HG02970 (cell line): ENCODE measurements around the gene JAGN1.
"Not testable (repeated sequence)": the region's sequence is repeated elsewhere in the genome, so short reads cannot be mapped to it uniquely, and the experiment has no call there.

ENCODE experiments used
- ATAC-seq: cut with Tn5 transposase; IDR thresholded peaks from one replicate; pipeline ENCODE4 v1.9.1; 2021; ENCODE audit warnings: mild to moderate bottlenecking, moderate library complexity, moderate number of reproducible peaks; ENCODE audit not compliant: unreplicated experiment, low FRiP score

Gene JAGN1

GRCh38 chr3:9896755-9897407, 6.5 kb downstream of the JAGN1 start:
- not testable (repeated sequence) for ATAC-seq

DNA sequence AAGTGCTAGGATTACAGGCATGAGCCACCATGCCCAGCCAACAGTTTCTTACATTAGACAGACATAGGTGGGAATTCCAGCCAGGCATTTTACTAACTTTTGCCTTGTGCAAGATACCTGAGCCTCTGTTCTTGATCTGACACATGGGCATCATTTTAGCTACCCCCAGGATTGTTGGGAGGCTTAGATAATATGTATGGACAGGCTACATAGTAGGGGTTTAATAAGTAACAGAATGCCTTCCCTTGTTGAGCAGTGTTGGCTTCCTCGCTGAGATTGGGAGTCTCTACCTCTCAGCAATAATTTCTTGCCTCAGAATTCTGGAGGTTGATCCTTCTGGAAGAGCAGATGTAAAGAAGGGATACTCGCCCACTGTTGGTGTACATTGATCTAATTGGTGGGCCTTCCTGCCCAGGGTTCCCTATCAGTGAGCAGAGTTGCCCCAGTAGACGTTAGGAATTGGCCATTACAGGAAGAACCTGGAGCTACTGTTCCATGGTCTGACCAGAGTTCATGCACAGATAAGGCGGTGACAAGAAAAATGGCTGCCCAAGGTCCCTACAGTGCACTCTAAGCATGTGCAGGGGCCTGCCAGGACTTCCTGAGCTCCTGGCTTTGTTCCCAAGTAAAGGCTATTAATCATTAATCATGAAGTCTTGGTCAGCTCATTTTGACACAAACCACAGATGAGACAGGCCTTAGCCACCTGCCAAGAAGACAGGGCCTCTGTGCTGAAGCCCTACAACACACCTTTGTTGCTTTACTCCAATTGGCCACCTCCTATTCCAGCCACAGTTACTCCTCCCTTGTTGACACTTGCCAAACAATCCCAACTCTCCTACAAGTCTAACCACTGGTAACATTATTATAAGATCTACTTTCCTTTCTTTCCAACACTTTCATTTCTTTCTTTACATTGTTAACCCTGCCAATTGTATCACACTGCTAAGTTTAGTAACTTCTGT, 7.3 kb downstream of the JAGN1 start:
- no peak for ATAC-seq

DNA sequence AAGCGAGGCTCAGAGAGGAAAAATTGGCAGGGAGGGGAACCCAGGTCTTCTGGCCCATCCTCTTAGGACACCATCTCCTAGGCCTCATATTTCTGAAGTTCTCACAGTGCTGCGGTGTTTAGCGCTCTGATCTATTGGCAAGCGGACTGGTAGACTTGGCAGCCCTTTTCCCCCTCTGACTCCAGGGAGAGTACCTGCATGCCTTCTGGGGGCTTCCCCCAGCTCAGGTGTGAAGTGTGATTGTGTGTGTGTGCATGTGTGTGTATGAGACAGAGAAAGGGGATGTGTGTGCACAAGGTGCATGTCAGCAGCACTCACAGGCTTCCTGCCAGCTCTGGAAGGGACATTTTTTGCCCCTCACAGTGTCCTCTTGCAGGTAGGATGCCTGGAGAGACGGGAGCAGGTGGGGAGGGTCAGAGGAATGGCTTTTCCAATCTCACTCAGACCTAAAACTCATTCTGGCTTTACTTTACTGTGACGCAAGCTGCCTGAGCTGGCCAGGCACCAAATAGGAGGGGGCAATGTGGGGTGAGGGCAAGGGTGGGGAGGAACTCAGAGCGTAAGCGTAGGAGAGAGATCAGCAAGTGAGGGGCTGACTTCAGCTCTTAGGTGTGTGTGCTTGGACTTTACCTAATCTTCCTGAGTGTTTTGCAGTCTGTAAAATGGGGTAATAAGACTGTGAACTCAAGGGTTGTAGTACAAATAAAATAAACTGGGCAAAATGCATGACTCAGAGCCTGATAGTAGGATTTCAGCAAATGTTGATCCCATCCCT, 8.2 kb downstream of the JAGN1 start:
- ATAC-seq, result no peak

GRCh38 chr3:9899289-9899791, 8.9 kb downstream of the JAGN1 start:
- no peak for ATAC-seq

DNA sequence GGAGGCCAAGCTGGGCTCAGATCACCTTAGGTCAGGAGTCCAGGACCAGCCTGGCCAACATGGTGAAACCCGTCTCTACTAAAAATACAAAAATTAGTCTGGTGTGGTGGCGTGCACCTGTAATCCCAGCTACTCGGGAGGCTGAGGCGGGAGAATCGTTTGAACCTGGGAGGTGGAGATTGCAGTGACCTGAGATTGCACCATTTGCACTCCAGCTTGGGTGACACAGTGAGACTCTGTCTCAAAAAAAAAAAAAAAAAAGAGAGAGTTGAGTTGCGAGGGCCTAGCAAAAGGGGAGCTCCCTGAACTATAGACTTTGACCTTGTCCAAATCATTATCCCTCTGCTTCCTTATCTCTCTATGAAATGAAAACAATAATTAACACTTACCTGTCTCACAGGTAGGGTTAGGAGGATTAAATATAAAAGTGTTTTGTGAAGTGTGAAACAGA, 10.6 kb downstream of the JAGN1 start:
- ATAC-seq, result not testable (repeated sequence)

GRCh38 chr3:9901967-9902366, 11.6 kb downstream of the JAGN1 start:
- ATAC-seq, result no peak

DNA sequence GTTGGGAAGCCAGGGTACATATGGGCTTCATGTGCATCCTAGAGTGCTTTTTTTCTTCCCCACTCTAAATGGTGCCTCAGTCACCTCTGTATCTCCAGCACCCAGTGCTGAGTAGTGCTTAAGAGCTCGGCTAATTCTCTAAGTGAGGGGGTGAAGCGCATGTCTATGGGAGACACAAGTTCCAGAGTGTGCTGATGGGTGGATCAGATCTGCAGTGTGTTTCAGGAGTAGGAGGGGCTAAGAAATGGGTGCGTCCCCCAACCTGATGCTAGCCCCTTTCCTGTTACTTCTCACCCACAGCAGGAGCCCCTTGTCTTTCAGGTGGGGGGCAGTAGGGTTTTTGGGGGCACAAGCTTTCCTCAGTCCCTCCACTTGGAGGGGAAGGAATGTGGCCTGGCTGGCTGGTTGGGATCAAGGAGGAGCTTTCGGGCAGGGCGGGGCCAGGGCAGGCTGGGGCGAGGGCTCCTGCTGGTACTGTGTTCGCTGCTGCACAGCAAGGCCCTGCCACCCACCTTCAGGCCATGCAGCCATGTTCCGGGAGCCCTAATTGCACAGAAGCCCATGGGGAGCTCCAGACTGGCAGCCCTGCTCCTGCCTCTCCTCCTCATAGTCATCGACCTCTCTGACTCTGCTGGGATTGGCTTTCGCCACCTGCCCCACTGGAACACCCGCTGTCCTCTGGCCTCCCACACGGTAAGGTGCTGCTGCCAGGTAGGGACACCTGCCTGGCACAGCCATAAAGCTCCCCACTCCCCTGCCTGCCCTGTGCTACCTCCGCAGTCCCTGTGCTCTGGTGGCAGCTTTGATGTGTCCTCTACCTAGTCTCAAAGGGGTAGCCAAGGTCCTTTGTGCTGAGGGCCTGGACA, 12.2 kb downstream of the JAGN1 start, which contains the start of gene IL17RE:
TSS of gene IL17RE (plus strand) at position 477 of the 866 bp plus-strand sequence. CDS start at position 562, 85 bp downstream.
- ATAC-seq, result no peak

DNA sequence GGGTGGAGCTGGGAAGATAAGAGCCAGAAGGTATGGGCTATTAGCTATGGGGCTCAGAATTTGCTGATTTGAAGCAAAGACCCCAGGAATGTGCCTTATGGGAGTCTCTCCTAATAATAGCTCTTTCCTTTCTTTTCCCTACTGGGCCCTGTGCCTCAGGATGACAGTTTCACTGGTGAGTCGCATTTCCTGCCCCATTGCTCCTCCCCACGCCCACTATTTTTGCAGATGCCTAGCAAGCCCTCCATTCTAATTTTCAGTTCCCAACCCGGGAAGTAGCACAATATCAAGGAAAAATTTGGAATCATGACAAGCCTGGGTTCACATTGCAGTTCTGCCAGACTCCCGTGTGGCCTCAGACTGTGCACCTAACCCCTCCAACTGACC, 12.8 kb downstream of the JAGN1 start:
- ATAC-seq, result no peak

DNA sequence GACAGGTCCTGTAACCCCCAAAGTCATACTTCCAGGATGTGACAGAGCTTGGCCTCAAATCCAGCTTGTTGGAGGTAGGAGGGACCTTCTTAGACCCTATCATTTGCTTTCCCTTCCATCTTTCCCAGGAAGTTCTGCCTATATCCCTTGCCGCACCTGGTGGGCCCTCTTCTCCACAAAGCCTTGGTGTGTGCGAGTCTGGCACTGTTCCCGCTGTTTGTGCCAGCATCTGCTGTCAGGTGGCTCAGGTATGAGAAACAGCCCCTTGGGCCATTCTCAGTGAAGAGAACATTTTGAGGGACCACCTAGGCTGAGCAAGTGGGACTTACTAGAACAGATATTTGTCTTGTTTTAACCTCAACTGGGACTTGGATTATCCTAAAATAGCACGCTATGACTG, 13.5 kb downstream of the JAGN1 start:
- no peak for ATAC-seq

- no peak for ATAC-seq
These were observed 16.1 kb downstream of the JAGN1 start for GRCh38 chr3:9906480-9906879.

- no peak for ATAC-seq
These were observed 17.9 kb downstream of the JAGN1 start for GRCh38 chr3:9908286-9908685.

DNA sequence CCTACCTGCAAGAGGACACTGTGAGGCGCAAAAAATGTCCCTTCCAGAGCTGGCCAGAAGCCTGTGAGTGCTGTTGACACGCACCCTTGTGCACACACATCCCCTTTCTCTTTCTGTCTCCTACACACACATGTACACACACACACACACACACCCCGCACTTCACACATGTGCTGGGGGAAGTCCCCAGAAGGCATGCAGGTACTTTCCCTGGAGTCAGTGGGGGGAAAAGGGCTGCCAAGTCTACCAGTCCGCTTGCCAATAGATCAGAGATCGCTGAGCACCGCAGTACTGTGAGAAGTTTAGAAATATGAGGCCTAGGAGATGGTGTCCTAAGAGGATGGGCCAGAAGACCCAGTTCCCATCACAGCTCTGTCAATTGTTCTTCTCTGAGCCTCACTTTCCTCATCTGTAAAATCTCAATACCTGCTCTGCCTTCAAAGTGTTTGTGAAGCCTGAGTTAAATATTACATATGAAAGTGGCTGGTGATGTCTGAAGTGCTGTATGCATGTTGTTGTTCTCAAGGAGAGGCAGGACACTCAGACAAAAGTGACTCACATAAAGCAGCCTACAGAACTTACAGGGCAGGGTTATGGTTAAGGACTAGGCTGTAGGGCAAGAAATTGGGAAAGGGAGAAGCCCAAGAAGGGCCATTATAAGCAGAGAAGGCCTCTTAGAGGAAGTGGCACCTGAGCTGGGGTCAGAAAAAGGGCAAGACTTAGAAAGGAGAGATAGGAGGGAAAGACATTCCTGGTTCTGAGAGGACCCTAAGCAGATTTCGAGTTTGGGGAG, 19.0 kb downstream of the JAGN1 start:
- ATAC-seq, result no peak

DNA sequence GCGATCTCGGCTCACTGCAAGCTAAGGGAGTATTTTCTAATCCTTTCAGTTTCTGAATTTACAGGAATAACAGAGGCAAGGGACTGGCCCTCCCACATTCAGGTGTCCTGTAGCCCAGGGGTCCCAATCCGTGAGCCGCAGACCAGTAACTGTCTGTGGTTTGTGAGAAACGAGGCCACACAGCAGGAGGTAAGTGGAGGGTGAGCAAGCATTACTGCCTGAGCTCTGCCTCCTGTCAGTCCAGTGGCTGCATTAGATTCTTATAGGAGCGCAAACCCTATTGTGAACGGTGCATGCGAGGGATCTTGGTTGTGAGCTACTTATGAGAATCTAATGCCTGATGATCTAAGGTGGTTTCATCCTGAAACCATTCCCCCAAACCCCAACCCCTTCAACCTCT, 21.5 kb downstream of the JAGN1 start:
- no peak for ATAC-seq

GRCh38 chr3:9912294-9912935, 22.0 kb downstream of the JAGN1 start:
- ATAC-seq, result no peak

DNA sequence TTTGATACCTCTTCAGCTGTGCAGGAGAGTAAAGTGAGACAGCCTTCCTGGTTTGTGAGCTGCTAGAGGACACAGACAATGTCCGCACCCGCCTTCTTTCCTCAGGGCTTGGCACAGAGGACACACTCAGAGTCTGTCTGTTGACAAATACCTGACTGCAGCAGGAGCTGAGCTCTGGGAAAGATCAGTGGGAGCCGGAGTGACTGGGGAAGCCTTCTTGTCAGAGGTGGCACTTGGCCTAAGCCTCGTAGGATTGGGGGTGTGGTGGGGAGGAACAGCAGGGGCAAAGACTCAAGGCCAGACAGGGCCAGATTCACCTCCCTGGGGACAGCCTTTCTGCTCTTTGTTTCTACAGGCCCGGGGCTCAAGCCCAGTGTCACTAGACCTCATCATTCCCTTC, 23.2 kb downstream of the JAGN1 start:
- ATAC-seq, result no peak

DNA sequence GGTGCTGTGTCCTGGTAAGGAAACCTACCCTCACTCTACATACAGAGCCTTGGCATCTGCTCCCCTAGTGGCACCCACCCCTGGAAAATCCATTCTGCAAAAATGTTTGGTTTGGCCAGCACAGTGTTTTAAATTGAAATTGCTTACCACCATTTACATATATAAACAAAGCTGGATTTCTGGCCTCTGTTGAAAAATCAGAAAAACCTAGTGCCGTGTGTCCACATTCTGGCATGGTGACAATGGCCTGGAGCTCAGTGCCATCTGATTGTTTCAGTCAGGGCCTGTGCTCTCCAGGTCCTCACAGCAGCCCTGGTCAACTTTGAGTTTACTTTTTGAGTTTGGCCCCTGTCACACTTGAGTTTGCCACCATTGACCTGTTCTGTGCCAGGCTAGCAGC, 23.6 kb downstream of the JAGN1 start:
- no peak for ATAC-seq

- ATAC-seq, result no peak
These were observed 24.3 kb downstream of the JAGN1 start for GRCh38 chr3:9914559-9915253.
